SHP77 (cell line): ENCODE measurements around the gene TP53BP1.
"Not testable (repeated sequence)": the region's sequence is repeated elsewhere in the genome, so short reads cannot be mapped to it uniquely, and the experiment has no call there.

Source experiments
- DNase-seq, 2 experiments: peaks; one replicate each; lab custom pipeline; 2025; lab: John Stamatoyannopoulos, UW

TP53BP1 gene

DNA sequence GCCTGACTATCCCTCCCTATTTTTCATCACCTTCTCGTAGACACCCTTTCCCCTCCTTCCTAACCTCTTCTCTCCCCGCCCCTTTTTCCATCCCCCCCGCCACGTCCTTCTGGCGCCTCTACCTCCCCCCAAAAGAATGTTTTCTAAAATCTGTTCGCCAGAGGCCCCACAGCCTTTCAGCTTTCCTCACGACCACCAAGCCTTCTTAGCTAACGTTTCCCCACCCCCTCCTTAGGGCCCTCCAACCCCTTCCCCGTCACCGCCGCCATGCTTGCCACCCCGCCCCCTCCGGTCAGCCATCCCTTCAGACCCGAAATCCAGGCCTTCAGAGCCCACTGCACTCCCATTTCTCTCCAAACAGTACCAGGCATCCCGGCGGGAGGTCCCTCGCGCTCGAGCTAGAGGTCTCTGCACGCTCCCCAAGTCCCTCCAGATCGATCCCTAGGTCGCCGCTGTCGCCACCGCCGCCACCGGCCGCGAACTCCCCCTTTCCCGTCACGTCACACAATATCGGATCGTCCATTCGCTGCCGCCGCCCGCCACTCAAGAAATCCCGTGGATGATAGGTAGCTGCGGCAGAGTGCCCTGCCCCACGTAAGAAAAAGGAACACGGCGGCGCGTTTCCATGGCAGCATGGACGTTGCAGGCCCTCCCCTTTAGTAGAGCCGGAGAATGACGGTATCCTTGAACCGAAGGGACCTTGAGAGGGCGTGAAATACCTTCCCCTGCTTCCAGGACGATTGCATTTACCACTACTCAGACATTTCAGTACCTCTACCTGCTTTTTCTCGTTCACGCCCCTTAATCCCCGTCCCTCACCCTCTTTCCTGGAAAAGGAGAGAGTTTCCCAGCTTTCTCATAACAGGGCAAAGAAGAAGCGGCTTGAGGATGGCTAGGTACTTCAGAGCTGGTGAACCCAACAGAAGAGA is at the start of gene TP53BP1:
TP53BP1 (minus strand) TSS at position 484 of the 929 bp plus-strand sequence; CDS start at position 371, 113 bp downstream.
- peak; percentile 92 to 95 for DNase-seq

- DNase-seq: no peak
Observed at GRCh38 chr15:43541785-43542184, 48.8 kb upstream of the TP53BP1 start.

- DNase-seq: no peak
Observed at GRCh38 chr15:43538091-43538490, 45.1 kb upstream of the TP53BP1 start.

- no peak for DNase-seq
Observed at GRCh38 chr15:43534897-43535296, 41.9 kb upstream of the TP53BP1 start.

DNA sequence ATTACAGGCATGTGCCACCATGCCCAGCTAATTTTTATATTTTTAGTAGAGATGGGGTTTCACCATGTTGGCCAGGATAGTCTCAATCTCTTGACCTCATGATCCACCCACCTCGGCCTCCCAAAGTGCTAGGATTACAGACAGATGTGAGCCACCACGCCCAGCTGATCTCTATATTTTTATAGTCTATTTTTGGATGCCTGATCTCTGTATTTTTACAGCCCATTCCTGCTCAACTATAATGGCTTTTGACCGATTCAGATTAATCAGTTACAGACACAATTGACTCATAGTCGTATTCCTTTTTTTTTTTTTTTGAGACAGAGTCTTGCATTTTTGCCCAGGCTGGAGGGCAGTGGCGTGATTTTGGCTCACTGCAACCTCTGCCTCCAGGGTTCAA is 39.9 kb upstream of the TP53BP1 start:
- not testable (repeated sequence) for DNase-seq

DNA sequence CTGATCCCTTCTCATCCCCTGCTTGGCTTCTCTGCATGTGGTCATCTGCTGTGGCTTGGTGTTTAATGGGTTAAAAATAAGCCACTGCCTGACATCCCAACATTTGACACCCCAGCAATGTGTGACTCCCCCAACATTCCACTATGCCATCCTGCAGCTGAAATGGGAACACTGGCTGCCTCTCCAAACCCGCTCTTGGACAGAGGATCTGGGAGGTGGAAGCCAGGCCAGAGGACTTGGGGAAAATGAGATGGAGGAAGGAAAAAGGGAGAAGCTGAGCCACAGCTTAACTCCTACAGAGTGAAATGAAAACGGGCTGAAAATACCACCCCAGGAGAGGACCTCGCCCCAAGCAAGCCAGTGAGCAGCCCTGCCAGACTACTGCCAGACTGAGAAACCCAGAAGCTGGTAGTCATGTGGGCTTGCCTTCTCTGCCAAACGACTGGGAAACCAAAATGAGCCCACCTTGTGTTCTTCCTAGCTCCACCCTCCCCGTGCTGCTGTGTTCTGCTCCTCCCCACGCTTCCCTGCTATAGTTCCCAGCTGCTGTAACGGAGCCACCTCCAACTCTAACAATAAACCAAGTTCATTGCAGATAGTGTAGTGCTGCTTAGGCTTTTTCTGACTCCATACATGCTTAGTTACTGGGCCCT is 38.2 kb upstream of the TP53BP1 start:
- DNase-seq: no peak

- DNase-seq: no peak
Observed at GRCh38 chr15:43529587-43530345, 36.8 kb upstream of the TP53BP1 start.

DNA sequence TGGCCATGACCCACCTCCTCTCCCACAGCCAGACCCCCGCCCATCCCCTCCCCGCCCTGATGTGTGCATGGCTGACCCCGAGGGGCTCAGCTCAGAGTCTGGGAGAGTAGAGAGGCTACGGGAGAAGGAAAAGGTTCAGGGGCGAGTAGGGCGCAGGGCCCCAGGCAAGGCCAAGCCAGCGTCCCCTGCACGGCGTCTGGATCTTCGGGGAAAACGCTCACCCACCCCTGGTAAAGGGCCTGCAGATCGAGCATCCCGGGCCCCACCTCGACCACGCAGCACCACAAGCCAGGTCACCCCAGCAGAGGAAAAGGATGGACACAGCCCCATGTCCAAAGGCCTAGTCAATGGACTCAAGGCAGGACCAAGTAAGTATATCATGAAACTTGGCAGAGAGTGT is 36.2 kb upstream of the TP53BP1 start:
- no peak for DNase-seq

DNA sequence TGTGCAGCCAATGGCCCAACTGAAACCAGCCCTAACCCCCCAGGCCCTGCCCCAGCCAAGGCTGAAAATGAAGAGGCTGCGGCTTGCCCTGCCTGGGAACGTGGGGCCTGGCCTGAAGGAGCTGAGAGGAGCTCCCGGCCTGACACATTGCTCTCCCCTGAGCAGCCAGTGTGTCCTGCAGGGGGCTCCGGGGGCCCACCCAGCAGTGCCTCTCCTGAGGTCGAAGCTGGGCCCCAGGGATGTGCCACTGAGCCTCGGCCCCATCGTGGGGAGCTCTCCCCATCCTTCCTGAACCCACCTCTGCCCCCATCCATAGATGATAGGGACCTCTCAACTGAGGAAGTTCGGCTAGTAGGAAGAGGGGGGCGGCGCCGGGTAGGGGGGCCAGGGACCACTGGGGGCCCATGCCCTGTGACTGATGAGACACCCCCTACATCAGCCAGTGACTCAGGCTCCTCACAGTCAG is 35.6 kb upstream of the TP53BP1 start:
- DNase-seq: no peak

GRCh38 chr15:43527802-43528541 is 35.0 kb upstream of the TP53BP1 start:
- DNase-seq: no peak

DNA sequence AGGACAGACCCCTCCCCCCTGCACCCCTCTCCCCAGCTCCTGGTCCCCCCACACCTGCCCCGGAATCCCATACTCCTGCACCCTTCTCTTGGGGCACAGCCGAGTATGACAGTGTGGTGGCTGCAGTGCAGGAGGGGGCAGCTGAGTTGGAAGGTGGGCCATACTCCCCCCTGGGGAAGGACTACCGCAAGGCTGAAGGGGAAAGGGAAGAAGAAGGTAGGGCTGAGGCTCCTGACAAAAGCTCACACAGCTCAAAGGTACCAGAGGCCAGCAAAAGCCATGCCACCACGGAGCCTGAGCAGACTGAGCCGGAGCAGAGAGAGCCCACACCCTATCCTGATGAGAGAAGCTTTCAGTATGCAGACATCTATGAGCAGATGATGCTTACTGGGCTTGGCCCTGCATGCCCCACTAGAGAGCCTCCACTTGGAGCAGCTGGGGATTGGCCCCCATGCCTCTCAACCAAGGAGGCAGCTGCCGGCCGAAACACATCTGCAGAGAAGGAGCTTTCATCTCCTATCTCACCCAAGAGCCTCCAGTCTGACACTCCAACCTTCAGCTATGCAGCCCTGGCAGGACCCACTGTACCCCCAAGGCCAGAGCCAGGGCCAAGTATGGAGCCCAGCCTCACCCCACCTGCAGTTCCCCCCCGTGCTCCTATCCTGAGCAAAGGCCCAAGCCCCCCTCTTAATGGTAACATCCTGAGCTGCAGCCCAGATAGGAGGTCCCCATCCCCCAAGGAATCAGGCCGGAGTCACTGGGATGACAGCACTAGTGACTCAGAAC is 34.3 kb upstream of the TP53BP1 start:
- DNase-seq: no peak

GRCh38 chr15:43526261-43526930 is 33.4 kb upstream of the TP53BP1 start:
- no peak for DNase-seq

GRCh38 chr15:43525131-43525530 is 32.2 kb upstream of the TP53BP1 start:
- DNase-seq: no peak

DNA sequence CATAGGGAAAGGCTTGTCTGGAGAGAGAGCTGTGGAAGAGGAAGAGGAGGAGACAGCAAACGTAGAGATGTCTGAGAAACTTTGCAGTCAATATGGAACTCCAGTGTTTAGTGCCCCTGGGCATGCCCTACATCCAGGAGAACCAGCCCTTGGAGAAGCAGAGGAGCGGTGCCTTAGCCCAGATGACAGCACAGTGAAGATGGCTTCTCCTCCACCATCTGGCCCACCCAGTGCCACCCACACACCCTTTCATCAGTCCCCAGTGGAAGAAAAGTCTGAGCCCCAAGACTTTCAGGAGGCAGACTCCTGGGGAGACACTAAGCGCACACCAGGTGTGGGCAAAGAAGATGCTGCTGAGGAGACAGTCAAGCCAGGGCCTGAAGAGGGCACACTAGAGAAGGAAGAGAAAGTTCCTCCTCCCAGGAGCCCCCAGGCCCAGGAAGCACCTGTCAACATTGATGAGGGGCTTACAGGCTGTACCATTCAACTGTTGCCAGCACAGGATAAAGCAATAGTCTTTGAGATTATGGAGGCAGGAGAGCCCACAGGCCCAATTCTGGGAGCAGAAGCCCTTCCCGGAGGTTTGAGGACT is 31.4 kb upstream of the TP53BP1 start:
- no peak for DNase-seq

DNA sequence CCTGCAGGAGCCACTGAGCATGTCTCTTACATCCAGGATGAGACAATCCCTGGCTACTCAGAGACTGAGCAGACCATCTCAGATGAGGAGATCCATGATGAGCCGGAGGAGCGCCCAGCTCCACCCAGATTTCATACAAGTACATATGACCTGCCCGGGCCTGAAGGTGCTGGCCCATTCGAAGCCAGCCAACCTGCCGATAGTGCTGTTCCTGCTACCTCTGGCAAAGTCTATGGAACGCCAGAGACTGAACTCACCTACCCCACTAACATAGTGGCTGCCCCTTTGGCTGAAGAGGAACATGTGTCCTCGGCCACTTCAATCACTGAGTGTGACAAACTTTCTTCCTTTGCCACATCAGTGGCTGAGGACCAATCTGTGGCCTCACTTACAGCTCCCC is 30.7 kb upstream of the TP53BP1 start:
- no peak for DNase-seq

- DNase-seq: no peak
Observed at GRCh38 chr15:43522247-43522646, 29.3 kb upstream of the TP53BP1 start.

DNA sequence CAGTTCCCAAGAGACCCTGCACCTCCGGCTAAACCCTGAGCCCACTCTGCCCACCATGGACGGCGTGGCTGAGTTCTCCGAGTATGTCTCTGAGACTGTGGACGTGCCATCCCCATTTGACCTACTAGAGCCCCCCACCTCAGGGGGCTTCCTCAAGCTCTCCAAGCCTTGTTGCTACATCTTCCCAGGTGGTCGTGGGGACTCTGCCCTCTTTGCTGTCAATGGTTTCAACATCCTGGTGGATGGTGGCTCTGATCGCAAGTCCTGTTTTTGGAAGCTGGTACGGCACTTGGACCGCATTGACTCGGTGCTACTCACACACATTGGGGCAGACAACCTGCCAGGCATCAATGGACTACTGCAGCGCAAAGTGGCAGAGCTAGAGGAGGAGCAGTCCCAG is 28.5 kb upstream of the TP53BP1 start:
- DNase-seq: no peak

DNA sequence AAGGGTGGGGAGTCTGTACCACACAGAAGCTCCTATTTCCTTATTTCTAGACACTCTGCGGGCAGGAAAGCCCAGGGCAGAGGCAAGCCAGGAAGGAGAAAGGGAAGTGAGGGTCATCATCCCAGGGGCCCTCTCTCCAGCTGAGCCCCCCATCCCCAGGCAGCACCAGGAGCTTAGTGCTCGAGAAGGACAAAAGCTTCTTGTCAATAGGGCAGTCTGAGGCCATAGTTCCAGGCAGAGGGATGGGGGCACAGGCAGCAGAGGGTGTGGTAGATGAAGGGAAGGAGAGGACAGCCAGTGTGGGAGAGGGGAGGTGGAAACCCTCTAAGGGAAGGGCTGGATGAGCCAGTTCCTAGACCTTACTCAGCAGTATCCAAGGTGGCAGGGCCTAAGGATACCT is 27.2 kb upstream of the TP53BP1 start:
- no peak for DNase-seq

- no peak for DNase-seq
Observed at GRCh38 chr15:43519196-43519595, 26.2 kb upstream of the TP53BP1 start.

DNA sequence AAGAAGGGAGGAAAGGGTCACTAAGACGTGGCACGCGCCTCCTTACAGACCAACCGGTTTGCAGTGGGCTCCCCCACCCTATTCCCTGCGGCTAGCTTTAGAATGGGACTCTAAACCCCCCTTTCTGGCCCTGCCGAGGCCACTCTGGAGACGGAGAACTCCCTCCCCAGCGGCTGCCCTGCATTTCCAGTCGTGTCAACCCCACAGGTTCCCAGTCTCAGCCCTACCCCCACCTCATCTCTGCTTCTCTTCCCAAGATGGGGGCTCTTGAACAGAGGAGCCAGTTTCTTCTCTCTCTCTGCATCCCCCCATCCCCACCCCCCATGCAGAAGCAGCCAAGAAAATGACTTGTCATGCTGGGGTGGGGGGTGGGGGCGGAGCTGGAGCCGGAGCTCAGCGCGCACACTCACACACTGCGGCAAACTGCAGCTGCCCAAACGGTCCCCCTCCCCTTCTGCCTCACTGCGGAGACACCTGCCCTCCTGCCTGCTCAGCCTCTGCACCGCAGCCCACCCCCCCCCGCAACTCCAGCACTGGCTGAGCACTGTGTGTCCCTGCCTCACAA is 25.3 kb upstream of the TP53BP1 start:
- DNase-seq: peak; percentile 72 to 86
